ENCODE measurements around the gene HAGHL. TPM values are rescaled to one million over a fixed set of nuclear protein-coding genes. Genes with fewer than 3 reads are reported as not detected.

Gene HAGHL
- total RNA-seq, 1 experiment from 2014 or later = 74.8 TPM

GRCh38 chr16:726188-726437 is 793 bp upstream of the HAGHL start:
- ATAC-seq (no peak), DNase-seq (ENCODE audit: low read depth, low spot score) (no peak)
- Histone ChIP-seq H3K4me2 (ENCODE audit: low read length) (peak overlapping the region; percentile 99), H4K20me1 (ENCODE audit: insufficient read depth) (no peaks in the 10 kb centered on the region), H3K36me3 (ENCODE audit: control insufficient read depth in 1 of 2, insufficient read depth in 2 of 2, low read length in 2 of 2) (no peaks in the 10 kb centered on the region), H3K27me3 (ENCODE audit: insufficient read depth, low read length) (no peaks in the 10 kb centered on the region), H3K4me1 (ENCODE audit: control insufficient read depth in 1 of 2, insufficient read depth in 2 of 2, low read length in 2 of 2) (peaks cover 9 to 52% of the 10 kb centered on the region in 2 experiments), H3K9ac (ENCODE audit: low read length) (peak overlapping the region; percentile 58), H3K9me2 (ENCODE audit: insufficient read depth) (no peaks in the 10 kb centered on the region), H3K4me3 (replicated peaks in 1 of 2; ENCODE audit: low read depth in 1 of 2, low read length in 2 of 2) (peak overlapping the region; percentile 39 to 89), H2AFZ (ENCODE audit: low read depth, low read length, poor library complexity, severe bottlenecking) (no peak overlapping the region), H3K79me2 (ENCODE audit: insufficient read depth, low read length) (peaks cover 26% of the 10 kb centered on the region; the same call in 1 of the 2 replicates), H3K27ac (ENCODE audit: low read depth, low read length) (peak overlapping the region; percentile 96), H3K9me3 (ENCODE audit: control insufficient read depth in 1 of 2, insufficient read depth in 1 of 2, low read depth in 1 of 2, low read length in 2 of 2) (no peaks in the 10 kb centered on the region)
- CTCF ChIA-PET = interaction anchor here (0.7 to 2.6 kb wide), 2 partner anchors 10 to 13 kb away, joined by 3 to 11 read pairs; no protein-coding TSS in a partner anchor
- TF ChIP-seq ZNF274 (IDR thresholded peaks at IDR 0.05; ENCODE audit: low read depth, low read length) (no peak), REST (IDR thresholded peaks at IDR 0.05; ENCODE audit: low read depth) (no peak), CEBPB (IDR thresholded peaks at IDR 0.05; ENCODE audit: low read depth) (no peak), EZH2phosphoT487 (IDR thresholded peaks at IDR 0.05; ENCODE audit: borderline replicate concordance) (no peak), ZFX (IDR thresholded peaks at IDR 0.05) (no peak; the same call in 1 of the 2 replicates), SRF (IDR thresholded peaks at IDR 0.05; ENCODE audit: low read depth) (no peak), EGR1 (IDR thresholded peaks at IDR 0.05; ENCODE audit: low read depth) (no peak), SP1 (IDR thresholded peaks at IDR 0.05; ENCODE audit: low read depth) (no peak), YY1 (IDR thresholded peaks at IDR 0.05; ENCODE audit: extremely low read depth, insufficient replicate concordance, low read depth, low read length) (no peak), TCF7L2 (IDR thresholded peaks at IDR 0.05; ENCODE audit: borderline replicate concordance, extremely low read depth, insufficient read depth, insufficient read length) (no peak), FOSL1 (IDR thresholded peaks at IDR 0.05; ENCODE audit: low read depth) (no peak), RAD21 (IDR thresholded peaks at IDR 0.05; ENCODE audit: low read depth) (no peak), EZH2 (IDR thresholded peaks at IDR 0.05) (no peak), MAX (IDR thresholded peaks at IDR 0.05) (no peak), POLR2AphosphoS5 (IDR thresholded peaks at IDR 0.05; ENCODE audit: low read depth, low read length) (no peak)
- TF ChIP-seq, protein P1, sequence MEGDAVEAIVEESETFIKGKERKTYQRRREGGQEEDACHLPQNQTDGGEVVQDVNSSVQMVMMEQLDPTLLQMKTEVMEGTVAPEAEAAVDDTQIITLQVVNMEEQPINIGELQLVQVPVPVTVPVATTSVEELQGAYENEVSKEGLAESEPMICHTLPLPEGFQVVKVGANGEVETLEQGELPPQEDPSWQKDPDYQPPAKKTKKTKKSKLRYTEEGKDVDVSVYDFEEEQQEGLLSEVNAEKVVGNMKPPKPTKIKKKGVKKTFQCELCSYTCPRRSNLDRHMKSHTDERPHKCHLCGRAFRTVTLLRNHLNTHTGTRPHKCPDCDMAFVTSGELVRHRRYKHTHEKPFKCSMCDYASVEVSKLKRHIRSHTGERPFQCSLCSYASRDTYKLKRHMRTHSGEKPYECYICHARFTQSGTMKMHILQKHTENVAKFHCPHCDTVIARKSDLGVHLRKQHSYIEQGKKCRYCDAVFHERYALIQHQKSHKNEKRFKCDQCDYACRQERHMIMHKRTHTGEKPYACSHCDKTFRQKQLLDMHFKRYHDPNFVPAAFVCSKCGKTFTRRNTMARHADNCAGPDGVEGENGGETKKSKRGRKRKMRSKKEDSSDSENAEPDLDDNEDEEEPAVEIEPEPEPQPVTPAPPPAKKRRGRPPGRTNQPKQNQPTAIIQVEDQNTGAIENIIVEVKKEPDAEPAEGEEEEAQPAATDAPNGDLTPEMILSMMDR (IDR thresholded peaks at IDR 0.05 in 2 of 3, conservative IDR thresholded peaks at IDR 0.05 in 1 of 3; ENCODE audit: borderline replicate concordance in 1 of 3, insufficient read depth in 1 of 3, low read depth in 2 of 3, low read length in 2 of 3) = no peak
- POLR2A ChIA-PET = interaction anchor here (0.6 to 3.5 kb wide), 3 partner anchors 11 to 35 kb away, joined by 3 to 20 read pairs (median 12); partner anchors contain the start of genes METRN and MSLN
- intact Hi-C loops (cut with micrococcal nuclease) = no loop called here
- RAD21 ChIA-PET (ENCODE audit: low non-redundant PET in 1 of 2, low total read pairs in 2 of 2, uncharacterized antibody in 2 of 2, unreplicated experiment in 2 of 2) = no interaction called here
- no TSS peak for BruUV-seq (replicated peaks)
